Germinal center (tissue), 1 donor: Measurements from ENCODE around the gene LRBA.
A peak's percentile ranks its signal among the peaks of the same experiment; 100 is the strongest.
"Not testable (repeated sequence)": the region's sequence is repeated elsewhere in the genome, so short reads cannot be mapped to it uniquely, and the experiment has no call there.

Experiments
- DNase-seq: peaks from one replicate; pipeline ENCODE4 v3.0.0; 2012; ENCODE audit warnings: mixed read lengths, low spot score

LRBA gene, protein sequence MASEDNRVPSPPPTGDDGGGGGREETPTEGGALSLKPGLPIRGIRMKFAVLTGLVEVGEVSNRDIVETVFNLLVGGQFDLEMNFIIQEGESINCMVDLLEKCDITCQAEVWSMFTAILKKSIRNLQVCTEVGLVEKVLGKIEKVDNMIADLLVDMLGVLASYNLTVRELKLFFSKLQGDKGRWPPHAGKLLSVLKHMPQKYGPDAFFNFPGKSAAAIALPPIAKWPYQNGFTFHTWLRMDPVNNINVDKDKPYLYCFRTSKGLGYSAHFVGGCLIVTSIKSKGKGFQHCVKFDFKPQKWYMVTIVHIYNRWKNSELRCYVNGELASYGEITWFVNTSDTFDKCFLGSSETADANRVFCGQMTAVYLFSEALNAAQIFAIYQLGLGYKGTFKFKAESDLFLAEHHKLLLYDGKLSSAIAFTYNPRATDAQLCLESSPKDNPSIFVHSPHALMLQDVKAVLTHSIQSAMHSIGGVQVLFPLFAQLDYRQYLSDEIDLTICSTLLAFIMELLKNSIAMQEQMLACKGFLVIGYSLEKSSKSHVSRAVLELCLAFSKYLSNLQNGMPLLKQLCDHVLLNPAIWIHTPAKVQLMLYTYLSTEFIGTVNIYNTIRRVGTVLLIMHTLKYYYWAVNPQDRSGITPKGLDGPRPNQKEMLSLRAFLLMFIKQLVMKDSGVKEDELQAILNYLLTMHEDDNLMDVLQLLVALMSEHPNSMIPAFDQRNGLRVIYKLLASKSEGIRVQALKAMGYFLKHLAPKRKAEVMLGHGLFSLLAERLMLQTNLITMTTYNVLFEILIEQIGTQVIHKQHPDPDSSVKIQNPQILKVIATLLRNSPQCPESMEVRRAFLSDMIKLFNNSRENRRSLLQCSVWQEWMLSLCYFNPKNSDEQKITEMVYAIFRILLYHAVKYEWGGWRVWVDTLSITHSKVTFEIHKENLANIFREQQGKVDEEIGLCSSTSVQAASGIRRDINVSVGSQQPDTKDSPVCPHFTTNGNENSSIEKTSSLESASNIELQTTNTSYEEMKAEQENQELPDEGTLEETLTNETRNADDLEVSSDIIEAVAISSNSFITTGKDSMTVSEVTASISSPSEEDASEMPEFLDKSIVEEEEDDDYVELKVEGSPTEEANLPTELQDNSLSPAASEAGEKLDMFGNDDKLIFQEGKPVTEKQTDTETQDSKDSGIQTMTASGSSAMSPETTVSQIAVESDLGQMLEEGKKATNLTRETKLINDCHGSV (N-terminal part only)

DNA sequence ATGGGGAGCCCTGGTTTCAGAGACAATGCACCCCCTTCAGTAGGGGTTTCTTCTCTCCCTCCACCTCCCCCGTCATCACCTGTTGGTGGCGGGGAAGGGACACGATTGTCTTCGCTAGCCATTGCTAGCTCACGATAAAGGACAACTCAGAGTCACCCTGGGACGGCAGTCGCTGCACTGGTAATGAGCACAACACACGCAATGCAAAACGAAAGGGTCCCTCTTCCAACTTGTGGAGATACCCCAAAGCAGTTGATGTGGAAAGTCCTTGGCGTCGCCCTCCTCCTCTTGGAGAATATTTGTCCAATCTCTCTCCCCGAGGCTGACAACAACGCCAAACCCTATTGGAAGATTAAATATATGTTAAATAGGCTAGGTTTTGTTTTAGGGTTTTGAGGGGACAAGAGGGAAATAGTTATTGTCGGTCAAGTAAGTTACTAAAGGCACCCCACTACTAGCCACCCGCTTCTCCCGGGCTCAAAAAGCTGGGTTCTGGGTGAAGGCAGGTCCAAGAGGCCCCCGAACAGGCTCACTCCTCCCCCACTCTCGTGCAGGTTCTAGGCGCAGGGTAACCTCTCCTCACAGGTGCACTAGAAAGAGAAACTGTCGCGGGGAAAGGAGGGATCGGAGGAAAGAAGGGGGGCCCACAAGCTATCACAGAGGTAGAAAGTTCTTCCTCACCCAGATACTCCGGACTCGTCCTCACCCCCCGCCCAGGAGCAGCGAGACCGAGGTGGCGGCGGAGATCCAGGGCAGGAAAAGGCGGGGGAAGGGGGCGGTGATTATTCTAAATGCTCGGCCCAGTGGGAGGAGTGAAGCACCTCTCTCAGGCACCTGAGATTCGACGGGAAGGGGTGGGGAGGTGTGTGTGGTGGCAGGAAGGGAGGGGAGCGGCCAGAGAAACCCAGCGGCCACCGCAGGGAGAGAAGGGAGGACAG lies at the start of gene LRBA:
Gene LRBA (minus strand): TSS at position 764 of the 938 bp plus-strand sequence. CDS start 642 bp downstream, at position 122.
- peak; percentile 83 for DNase-seq

DNA sequence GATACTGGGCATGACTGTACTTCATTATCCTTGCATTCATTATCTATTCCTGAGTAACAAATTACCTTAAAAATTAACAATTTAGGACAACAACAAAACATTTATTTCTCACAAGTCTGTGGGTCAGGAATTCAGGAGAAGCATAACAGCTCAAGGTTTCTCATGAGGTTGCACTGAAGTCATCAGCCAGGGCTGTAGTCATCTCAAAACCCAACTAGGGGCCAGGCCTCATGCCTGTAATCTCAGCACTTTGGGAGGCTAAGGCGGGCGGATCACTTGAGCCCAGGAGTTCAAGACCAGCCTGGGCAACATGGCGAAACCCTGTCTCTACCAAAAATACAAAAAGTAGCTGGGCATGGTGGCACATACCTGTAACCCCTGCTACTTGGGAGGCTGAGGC lies 48.1 kb upstream of the LRBA start:
- DNase-seq: not testable (repeated sequence)

DNA sequence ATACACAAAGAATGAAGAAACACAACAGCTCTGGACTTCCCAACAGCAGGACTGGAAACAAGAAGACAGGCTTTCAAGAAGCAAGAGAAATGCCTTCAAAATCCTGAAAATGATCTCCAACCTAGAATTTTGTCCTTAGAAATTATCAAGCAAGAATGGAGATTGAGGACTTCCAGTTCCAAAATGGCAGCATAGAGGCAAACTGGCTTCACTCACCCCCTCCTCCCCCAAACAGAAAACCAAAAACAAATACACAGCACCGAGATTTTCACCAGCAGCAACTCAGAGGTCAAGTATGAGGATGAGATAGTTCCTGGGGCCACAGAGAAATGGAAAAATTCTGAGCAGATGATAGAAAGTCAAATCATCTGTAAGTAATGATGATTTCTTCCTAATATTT lies 40.5 kb upstream of the LRBA start:
- DNase-seq: no peak

DNA sequence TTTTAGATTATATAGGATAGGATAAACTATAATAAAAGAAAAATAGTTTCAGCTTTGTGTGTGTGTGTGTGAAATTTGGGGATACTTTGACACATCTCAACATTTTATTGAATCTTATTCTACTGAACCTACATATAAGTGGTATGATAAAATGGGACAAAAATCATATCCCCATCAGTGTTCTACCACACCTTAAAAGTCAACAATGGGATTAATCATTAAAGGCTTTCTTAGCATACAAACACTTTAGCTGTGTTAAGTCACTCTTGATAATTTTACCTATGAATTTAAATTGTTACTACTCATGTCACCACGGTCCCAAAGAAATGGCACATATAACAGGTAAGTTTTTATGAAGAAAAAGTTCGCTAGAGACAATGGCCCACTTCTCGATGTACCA lies 37.7 kb upstream of the LRBA start:
- no peak for DNase-seq

DNA sequence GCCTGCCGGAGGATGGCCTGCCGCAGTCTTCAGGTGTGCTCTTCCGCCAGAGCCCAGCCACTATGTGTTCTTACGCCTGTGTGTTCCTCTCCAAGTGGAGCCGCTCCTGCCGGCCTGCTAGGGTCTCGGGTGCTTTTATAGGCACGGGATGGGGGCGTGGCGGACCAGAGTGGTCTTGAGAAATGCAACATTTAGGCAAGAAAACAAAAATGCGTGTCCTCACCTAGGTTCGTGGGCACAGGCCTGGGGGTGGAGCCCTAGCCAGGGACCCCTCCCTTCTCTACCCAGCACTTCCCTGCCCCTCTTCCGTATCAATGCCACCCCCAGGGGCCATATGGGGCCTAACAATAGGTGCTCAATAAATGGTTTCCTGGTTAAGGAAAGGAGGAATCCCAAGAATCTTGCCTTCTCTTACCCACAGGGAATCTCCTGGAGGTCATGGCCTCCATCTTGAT lies 34.4 kb upstream of the LRBA start:
- DNase-seq: no peak

DNA sequence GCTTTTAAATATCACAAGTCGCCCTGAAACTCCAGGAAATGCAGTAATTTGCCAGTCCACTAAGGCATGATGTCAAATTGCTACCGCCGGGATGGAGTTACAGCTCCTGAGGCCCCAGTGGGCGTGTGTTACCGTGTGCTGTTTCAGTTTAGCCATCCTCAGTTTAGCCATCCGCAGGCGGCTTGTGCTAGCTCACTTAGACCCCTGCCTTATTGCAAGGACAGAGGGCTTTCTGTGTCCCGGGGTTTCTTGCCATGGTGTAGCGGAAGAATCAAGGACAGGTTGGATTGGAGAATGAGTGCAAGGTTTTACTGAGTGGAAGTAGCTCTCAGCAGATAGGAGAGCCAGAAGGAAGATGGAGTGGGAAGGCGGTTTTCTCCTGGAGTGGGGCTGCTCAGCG lies 33.8 kb upstream of the LRBA start:
- no peak for DNase-seq

DNA sequence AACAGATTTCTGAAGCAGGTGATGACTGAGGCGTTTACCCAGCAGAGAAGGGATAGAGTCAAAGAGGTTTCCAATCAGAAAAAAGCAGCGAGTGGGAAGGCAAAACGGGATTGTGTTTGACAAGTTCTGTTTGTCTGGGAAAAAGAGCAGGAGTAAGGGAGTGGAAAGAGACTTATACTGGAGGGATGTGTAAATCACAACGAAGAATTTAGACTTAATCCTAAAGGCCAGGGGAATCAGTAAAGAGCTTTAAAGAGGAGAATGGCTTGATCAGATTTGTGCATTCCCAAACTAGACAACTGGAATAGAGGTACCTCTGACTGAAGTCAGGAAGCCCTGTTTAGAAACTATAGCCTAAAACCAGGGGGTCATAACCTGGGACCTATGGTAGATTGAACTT lies 31.5 kb upstream of the LRBA start:
- no peak for DNase-seq

DNA sequence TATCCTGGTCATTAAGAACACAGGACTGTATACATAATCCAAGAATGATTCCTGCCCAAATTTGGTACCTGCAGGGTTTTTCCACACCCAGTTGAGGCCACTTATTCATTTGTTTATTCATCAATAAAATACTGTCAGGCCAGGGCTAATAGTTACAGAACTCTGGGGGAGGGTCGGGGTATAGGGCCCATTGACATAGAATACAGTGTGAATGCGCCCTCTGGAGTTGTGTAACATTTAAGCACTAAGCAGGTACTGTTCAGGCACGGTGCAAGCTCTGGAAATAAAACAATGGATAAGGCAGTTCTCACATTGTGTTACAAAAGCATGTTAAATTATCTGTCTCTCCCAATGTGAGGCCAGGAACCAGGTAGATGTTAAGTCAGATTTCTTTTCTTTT lies 30.8 kb upstream of the LRBA start:
- no peak for DNase-seq

DNA sequence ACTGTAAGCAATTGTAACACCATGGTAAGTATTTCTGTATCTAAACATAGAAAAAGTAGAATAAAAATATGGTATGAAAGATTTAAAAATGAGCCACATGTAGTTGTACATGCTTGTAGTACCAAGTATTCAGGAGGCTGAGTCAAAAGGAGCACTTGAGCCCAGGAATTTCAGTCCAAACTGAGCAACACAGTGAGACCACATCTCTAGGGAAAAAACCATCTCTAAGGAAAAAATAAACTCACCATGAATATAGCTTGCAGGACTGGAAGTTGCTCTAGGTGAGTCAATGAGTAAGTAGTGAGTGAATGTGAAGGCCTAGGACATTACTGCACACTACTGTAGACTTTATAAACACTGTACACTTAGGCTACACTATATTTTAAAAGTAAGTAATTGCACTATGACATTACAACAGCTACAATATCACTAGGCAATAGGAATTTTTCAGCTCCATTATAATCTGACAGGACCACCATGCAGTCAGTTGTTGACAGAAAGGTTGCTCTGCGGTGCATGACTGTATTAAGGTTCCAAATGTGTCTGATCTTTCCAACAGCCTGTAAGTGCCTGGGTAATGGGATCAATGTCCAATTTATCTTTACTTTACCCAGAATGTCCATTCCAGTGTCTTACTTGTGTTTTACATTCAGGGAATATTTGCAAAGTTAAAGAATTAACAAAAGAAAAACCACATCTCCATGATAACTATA lies 28.9 kb upstream of the LRBA start:
- DNase-seq: no peak

DNA sequence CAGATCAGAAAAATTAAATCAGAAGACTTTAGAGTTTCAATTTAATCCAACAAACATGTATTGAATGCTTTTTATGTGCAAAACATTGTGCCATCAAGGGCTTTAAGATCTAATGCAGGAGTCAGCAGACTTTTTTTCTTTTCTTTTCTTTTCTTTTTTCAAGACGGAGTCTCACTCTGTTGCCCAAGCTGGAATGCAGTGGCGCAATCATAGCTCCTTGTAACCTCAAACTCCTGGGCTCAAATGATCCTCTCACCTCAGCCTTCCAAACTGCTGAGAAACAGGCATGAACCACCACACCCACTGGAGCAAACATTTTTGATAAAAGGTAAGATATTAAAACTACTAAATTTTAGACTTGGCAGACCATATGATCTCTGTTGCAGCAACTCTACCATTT lies 24.6 kb upstream of the LRBA start:
- no peak for DNase-seq

DNA sequence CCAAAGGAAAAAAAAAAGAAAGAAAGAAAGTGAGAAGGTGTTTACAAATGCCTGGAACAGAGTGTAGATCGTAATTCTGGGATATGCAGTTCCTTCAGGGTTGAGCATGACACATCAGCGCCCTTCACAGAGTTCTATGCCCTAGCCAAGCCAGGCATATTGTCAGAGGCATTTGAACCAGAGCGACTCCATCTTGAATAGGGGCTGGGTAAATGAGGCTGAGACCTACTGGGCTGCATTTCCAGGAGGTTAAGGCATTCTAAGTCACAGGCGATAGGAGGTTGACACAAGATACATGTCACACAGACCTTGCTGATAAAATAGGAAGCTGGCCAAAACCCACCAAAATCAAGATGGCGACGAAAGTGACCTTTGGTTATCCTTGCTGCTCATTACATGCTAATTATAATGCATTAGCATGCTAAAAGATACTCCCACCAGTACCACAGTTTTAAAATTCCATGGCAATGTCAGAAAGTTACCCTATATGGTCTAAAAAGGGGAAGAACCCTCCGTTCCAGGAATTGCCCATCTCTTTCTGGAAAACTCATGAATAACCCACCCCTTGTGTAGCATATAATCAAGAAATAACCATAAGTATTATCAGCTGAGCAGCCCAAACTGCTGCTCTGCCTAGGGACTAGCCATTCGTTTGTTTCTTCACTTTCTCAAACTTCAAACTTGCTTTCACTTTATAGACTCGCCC lies 23.5 kb upstream of the LRBA start:
- DNase-seq: no peak

DNA sequence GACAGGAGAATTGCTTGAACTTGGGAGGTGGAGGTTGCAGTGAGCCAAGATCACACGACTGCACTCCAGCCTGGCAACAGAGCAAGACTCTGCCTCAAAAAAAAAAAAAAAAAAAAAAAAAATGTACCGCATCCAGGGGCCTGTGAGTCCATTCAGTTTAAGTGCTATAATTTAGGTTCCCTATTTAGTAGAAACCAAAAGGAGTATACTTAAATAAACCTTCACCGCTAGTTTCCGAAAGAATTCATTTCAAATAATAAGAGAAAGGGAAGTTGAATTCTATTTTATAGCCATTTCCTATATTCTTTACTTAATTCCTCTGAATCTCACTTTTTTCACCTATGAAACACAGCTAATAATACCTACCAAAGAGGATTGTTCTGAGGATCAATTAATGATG lies 20.8 kb upstream of the LRBA start:
- DNase-seq: no peak

DNA sequence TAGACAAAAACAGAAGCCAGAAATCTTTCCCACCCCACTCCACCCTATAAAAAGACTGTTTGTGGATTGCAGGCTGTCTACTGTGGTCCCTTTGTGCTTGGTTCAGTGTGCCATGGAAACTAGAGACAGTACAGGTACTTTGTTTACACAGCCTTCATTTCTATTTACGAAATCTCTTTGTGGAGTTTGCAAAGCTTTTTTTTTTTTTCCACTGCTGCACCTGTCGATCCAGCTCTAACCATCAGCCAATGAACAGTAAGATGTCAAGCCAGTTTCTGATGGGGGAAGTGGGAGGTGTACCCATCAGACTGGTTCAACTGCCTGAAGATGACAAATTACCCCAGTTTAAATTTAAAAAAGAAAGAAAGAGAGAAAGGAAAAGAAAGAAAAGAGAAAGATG lies 20.2 kb upstream of the LRBA start:
- DNase-seq: no peak

DNA sequence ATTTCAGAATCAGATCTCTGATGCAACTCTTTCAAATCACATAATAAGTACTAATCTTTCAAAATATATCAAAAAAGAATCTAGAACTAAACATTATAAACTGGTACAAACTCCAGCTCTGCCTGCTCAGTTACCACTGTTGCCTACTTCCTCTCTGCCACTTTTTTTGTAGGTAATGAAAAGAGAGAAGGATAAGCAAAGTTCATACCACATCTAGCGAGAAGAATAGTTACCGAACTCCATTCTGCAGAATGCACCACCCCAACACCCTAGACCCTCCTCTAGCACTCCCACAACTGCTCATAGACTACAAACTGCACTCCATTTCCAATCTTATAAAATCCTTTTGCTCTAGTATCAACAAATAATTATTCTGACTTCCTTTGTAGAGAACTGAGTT lies 19.7 kb upstream of the LRBA start:
- no peak for DNase-seq

DNA sequence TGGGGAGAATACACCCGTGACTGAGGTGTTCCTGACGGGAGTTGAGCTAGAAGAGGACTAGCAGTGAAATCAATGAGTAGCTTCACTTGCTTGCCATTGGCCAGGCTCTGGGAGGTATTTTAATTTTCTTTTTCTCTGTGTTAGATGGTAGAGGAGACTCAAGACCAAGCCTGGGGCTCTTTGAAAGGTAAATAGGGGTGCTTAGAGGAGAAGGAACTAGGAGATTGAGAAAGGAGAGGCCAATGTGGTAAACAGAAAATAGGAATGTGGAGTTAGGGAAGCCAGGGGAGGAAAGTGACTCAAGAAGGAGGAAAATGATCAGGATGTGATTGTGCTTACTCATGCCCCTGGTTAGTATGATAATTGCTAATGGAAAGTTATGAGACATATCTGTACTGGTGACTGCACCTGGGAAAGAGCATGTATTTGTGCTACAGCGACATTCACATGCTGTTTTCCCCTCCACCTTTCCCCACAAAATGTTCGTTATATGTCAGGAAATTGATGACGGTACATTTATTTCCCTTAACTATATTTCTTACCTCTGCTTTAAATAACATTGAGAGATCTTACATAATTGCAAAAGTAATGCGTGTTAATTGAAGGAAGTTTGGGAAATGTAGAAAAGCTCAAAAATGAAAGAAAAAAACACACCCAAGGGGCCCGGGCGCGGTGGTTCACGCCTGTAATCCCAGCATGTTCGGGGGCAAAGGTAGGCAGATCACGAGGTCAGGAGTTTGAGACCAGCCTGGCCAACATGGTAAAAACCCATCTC lies 16.9 kb upstream of the LRBA start:
- DNase-seq: no peak

DNA sequence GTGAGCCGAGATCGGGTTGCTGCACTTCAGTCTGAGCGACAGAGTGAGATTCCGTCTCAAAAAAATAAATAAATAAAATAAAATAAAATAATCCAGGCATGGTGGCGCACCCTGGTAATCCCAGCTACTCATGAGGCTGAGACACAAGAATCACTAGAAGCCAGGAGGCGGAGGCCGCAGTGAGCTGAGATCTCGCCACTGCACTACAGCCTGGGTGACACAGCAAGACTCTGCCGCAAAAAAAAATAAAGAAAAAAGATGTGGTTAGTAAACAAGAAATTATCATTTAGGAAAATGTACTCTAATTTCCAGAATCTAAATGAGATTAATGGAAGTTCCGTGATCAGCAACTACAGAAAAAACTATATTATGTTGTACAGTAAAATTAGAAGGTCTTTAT lies 14.5 kb upstream of the LRBA start:
- DNase-seq: no peak

DNA sequence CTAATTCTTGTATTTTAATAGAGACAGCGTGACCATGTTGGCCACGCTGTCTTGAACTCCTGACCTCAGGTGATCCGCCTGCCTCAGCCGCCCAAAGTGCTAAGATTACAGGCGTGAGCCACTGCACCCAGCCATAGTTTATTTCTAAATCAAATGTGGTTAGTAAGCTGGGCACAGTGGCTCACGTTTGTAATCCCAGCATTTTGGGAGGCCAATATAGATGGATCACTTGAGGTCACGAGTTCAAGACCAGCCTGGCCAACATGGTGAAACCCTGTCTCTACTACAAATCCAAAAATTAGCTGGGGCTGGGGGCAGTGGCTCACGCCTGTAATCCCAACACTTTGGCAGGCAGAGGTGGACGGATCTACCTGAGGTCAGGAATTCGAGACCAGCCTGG lies 13.9 kb upstream of the LRBA start:
- DNase-seq: not testable (repeated sequence)

DNA sequence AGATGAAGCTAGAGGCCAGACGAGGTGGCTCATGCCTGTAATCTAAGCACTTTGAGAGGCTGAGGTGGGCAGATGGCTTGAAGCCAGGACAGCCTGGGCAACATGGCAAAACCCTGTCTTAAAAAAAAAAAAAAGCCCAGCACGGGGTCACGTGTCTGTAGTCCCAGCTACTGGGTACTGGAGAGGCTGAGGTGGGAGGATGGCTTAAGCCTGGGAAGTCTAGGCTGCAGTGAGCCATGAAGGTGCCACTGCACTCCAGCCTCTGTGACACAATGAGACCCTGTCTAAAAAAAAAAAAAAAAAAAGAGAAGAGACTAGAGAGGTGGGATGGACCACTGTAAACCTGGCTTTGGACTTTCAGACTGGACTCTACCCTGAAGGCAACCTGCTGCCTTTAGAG lies 10.7 kb upstream of the LRBA start:
- DNase-seq: no peak

DNA sequence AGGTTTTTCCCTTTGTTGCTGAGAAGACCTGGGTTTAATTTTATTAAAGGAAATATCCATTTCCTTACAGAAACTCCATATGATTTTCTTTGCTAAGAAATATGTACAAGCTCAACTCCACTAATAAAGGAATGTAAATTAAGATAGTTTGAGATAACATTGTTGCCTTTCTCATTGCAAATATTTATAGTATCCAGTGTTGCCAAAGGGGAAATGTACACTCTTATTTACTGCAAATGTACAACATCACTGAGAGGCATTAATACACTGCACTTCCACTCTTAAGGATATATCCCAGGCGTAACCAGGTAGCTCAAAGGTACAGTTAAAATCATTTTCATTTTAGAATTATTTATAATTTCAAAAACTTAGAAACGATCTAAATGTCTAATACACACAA lies 7.5 kb upstream of the LRBA start:
- no peak for DNase-seq
